Endothelial cell of umbilical vein (primary cell): ENCODE results near the gene SORCS3. TPM values are rescaled to one million over a fixed set of nuclear protein-coding genes. Genes with fewer than 3 reads are reported as not detected.

ENCODE experiments used
- BruUV-seq: library from RNA; stranded (reverse); fragments of 400-500 nt; replicated peaks from 2 replicates; lab custom pipeline; 2021; lab: Mats Ljungman, UMichigan
- CTCF ChIA-PET: fragments of 300-600, 350-600 bp; sonication (Branson Sonifier 250); formaldehyde crosslinking; loops from one replicate; lab custom pipeline; 2021; ENCODE audit warnings: antibody characterized with exemption, inconsistent platforms; lab: Charles Lee
- POLR2A ChIA-PET: fragments of 300-600, 350-600 bp; sonication (Branson Sonifier 250); formaldehyde crosslinking; loops from one replicate; lab custom pipeline; 2021; ENCODE audit warnings: antibody characterized with exemption, inconsistent platforms; lab: Charles Lee
- DNase-seq: peaks from one replicate; pipeline ENCODE4 v3.0.0-alpha.2; 2011; ENCODE audit warnings: low read depth, low spot score
- FAIRE-seq: peaks from 2 replicates; lab custom pipeline; 2011; peaks lifted over from hg19 to GRCh38; lab: Jason Lieb, UNC
- H2AFZ ChIP-seq: 2 replicates; pipeline ENCODE4 v1.6.0; 2012; ENCODE audit warnings: low read depth, low read length, control low read depth, inconsistent platforms
- H3K27ac ChIP-seq: 2 replicates; pipeline ENCODE4 v1.5.1; 2011; ENCODE audit warnings: low read depth, mild to moderate bottlenecking, control low read depth, low read length, moderate library complexity; ENCODE audit not compliant: insufficient read depth
- H3K27me3 ChIP-seq, 2 experiments: 2 replicates each; pipeline versions ENCODE4 v1.6.0 to v1.6.1; 2011; ENCODE audit warnings: low read length in 2 of 2, mixed read lengths in 1 of 2; ENCODE audit not compliant: control insufficient read depth in 2 of 2, insufficient read depth in 2 of 2
- H3K36me3 ChIP-seq, 2 experiments: 2 replicates in 1 of 2; 3 replicates in 1 of 2; pipeline ENCODE4 v1.5.1; 2011; ENCODE audit warnings: low read length in 2 of 2, mild to moderate bottlenecking in 1 of 2, moderate library complexity in 1 of 2; ENCODE audit not compliant: control insufficient read depth in 2 of 2, insufficient read depth in 2 of 2; ENCODE audit errors: extremely low read depth in 1 of 2
- H3K4me1 ChIP-seq: 3 replicates; pipeline ENCODE4 v1.5.1; 2011; ENCODE audit warnings: mild to moderate bottlenecking, low read length; ENCODE audit not compliant: control insufficient read depth, insufficient read depth; ENCODE audit errors: extremely low read depth
- H3K4me2 ChIP-seq: 2 replicates; pipeline ENCODE4 v1.6.1; 2011; ENCODE audit warnings: low read length, control low read depth, mixed read lengths; ENCODE audit not compliant: insufficient read depth
- H3K4me3 ChIP-seq, 3 experiments: fragments of 200-600 bp in 1 of 3; sonication (generic), shearing (Covaris generic) in 1 of 3; replicated peaks in 1 of 3; 2 replicates each; pipeline ENCODE4 v1.5.1; 2011 to 2016; ENCODE audit warnings: control low read depth in 3 of 3, low read length in 3 of 3, mild to moderate bottlenecking in 2 of 3, inconsistent platforms in 1 of 3, low read depth in 1 of 3, moderate library complexity in 1 of 3; ENCODE audit not compliant: insufficient read depth in 1 of 3
- H3K79me2 ChIP-seq: 2 replicates; pipeline ENCODE4 v1.6.0; 2012; ENCODE audit warnings: low read length, inconsistent platforms; ENCODE audit not compliant: control insufficient read depth, insufficient read depth
- H3K9ac ChIP-seq: replicated peaks from 2 replicates; pipeline ENCODE3; 2011; ENCODE audit warnings: low read length, control low read depth; ENCODE audit not compliant: insufficient read depth; ENCODE audit errors: extremely low read depth
- H3K9me1 ChIP-seq: replicated peaks from 3 replicates; pipeline ENCODE4 v1.6.0; 2011; ENCODE audit warnings: mild to moderate bottlenecking, low read length; ENCODE audit not compliant: control insufficient read depth, insufficient read depth; ENCODE audit errors: extremely low read depth
- H3K9me3 ChIP-seq: replicated peaks from 2 replicates; pipeline ENCODE4 v1.5.1; 2012; ENCODE audit warnings: low read length, inconsistent platforms; ENCODE audit not compliant: control insufficient read depth, insufficient read depth
- H4K20me1 ChIP-seq: replicated peaks from 2 replicates; pipeline ENCODE3; 2011; ENCODE audit warnings: mild to moderate bottlenecking, low read length; ENCODE audit not compliant: control insufficient read depth, insufficient read depth; ENCODE audit errors: extremely low read depth
- FOS ChIP-seq: IDR thresholded peaks from 2 replicates; pipeline ENCODE4 v1.6.1; 2011; ENCODE audit warnings: mild to moderate bottlenecking, low read length, moderate library complexity, borderline replicate concordance; ENCODE audit not compliant: insufficient read depth
- GATA2 ChIP-seq: IDR thresholded peaks from 2 replicates; pipeline ENCODE4 v1.7.0; 2011; ENCODE audit warnings: low read depth, mild to moderate bottlenecking, moderate library complexity, mixed read lengths, low read length; ENCODE audit not compliant: insufficient read length, insufficient read depth
- MYC ChIP-seq: IDR thresholded peaks from one replicate; pipeline ENCODE4 v1.6.1; 2011; ENCODE audit warnings: mild to moderate bottlenecking, low read depth, low read length
- POLR2A ChIP-seq: IDR thresholded peaks from 2 replicates; pipeline ENCODE4 v1.6.1; 2012; ENCODE audit warnings: low read depth, mild to moderate bottlenecking, control low read depth, low read length
- dilution Hi-C: fragments of 300-500 bp; cut with MboI; formaldehyde crosslinking; loops from one replicate; pipeline ENCODE4 v1.15.0; 2019; ENCODE audit warnings: low sequenced_read_pairs; ENCODE audit not compliant: extremely low pct_ligation_motif_present
- intact Hi-C: fragments of 100-400 bp; cut with micrococcal nuclease; formaldehyde crosslinking; loops from one replicate; pipeline ENCODE4 v1.10.0; 2022
- polyA plus RNA-seq, 4 experiments: library from polyadenylated mRNA; depleted of rRNA in 3 of 4; stranded (reverse) in 3 of 4; unstranded in 1 of 4; fragments of >200 nt; gene quantifications; 2 replicates each; pipeline versions ENCODE4 v1.2.1 to v1.2.3, GENCODE V29; 2011 to 2012; ENCODE audit warnings: missing spikeins in 1 of 4
- total RNA-seq: library from RNA; stranded (reverse); gene quantifications from 2 replicates; pipeline ENCODE4 v1.2.3, GENCODE V29; 2021
- TF ChIP-seq, protein P1 (sequence below): IDR thresholded peaks from 2 replicates; pipeline ENCODE4 v1.6.1; 2011; ENCODE audit not compliant: insufficient read depth, insufficient read length

Gene SORCS3
- total and polyA plus RNA-seq, 2 donors (not counting 3 experiments of a cell fraction or from before 2014, with no cell fraction given): not detected

GRCh38 chr10:104941662-104942061 lies 300.6 kb downstream of the SORCS3 start:
- Histone ChIP-seq H4K20me1 (no peaks in the 10 kb centered on the region), H3K27ac (no peak overlapping the region), H3K4me1 (no peaks in the 10 kb centered on the region), H3K9ac (no peak overlapping the region), H3K4me3 (no peak overlapping the region), H3K27me3 (no peaks in the 10 kb centered on the region), H2AFZ (no peak overlapping the region), H3K4me2 (no peak overlapping the region), H3K79me2 (no peaks in the 10 kb centered on the region), H3K9me3 (peaks cover 8% of the 10 kb centered on the region), H3K36me3 (no peaks in the 10 kb centered on the region), H3K9me1 (no peaks in the 10 kb centered on the region)
- CTCF ChIA-PET: no interaction called here
- TF ChIP-seq FOS (no peak), MYC (no peak), GATA2 (no peak)
- POLR2A ChIA-PET: no interaction called here
- dilution Hi-C loops: no loop called here
- no TSS peak for BruUV-seq
- DNase-seq (no peak), FAIRE-seq (no peak)
- intact Hi-C loops: no loop called here

- BruUV-seq: no TSS peak
- CTCF ChIA-PET: no interaction called here
- no peak for FAIRE-seq
These were observed 306.2 kb downstream of the SORCS3 start for GRCh38 chr10:104947314-104947713.

More at GRCh38 chr10:104947314-104947713, 306.2 kb downstream of the SORCS3 start:
- H3K27me3 ChIP-seq: no peaks in the 10 kb centered on the region
- no peak overlapping the region for H3K27ac ChIP-seq
- no peaks in the 10 kb centered on the region for H3K9me1 ChIP-seq
- no peak overlapping the region for H3K4me2 ChIP-seq
- TF ChIP-seq POLR2A: no peak
- TF ChIP-seq, protein P1, sequence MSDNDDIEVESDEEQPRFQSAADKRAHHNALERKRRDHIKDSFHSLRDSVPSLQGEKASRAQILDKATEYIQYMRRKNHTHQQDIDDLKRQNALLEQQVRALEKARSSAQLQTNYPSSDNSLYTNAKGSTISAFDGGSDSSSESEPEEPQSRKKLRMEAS: no peak
- H3K4me1 ChIP-seq: no peaks in the 10 kb centered on the region
- H4K20me1 ChIP-seq: no peaks in the 10 kb centered on the region
- intact Hi-C loops: no loop called here
- dilution Hi-C loops: no loop called here
- no peaks in the 10 kb centered on the region for H3K79me2 ChIP-seq
- POLR2A ChIA-PET: no interaction called here
- H3K9ac ChIP-seq: no peak overlapping the region
- no peak overlapping the region for H2AFZ ChIP-seq
- no peak for DNase-seq
- H3K36me3 ChIP-seq: no peaks in the 10 kb centered on the region
- H3K9me3 ChIP-seq: peaks cover 6% of the 10 kb centered on the region
- no peak overlapping the region for H3K4me3 ChIP-seq
